Measurements from ENCODE around the gene ADORA1.

- no peak for TF ChIP-seq CTCF (IDR thresholded peaks at IDR 0.05; ENCODE audit: insufficient read depth, low read length)
- peak; percentile 95 for TF ChIP-seq POLR2AphosphoS5 (IDR thresholded peaks at IDR 0.05; ENCODE audit: low read depth)
- no peak for TF ChIP-seq GABPA (IDR thresholded peaks at IDR 0.05; ENCODE audit: low read depth)
Observed at GRCh38 chr1:203175827-203176241, 48.3 kb downstream of the ADORA1 start.
